Bone marrow (tissue), 2 donors: ENCODE results near the gene CTNND2.

Experiments used
- DNase-seq, 2 donors: peaks; one replicate each; lab custom pipeline; 2025; lab: John Stamatoyannopoulos, UW

Gene CTNND2

DNA sequence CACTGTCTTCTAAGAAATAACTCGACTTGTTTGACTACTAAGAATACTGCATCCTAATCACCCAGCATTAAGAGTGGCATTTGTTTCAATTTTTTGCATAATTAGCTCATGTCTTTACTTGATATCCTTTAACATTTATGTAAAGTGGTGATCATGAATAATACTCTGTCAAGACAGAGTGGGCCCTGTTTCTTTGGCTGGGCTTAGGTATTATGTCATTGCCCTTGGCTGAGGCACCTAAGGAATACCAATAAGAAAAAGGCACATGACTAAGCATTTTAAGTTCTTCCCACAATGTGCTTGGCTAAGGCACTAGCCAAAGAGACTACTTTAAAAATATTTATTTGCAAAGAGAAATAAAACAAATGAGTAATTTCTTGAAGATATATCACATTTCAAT is 308.1 kb downstream of the CTNND2 start:
- DNase-seq, result no peak

DNA sequence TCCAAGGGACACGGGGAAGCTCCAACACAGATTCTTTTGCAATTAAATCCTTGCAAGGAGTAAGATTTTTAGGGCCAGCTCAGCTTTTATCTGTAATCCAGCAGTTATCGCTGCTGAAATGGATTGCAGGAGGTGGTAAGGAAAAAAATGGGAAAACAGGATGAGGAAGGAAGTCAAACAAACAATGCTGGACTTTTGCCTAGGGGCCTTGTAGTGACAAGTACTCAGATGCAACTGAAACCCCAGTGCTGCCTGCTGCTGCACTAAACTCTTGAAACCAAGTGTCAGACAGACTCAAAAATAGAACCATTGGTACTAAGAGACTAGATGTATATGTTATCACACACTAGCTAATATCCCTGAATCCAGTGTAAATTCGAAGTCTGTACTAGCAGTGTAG is 309.2 kb downstream of the CTNND2 start:
- no peak for DNase-seq

DNA sequence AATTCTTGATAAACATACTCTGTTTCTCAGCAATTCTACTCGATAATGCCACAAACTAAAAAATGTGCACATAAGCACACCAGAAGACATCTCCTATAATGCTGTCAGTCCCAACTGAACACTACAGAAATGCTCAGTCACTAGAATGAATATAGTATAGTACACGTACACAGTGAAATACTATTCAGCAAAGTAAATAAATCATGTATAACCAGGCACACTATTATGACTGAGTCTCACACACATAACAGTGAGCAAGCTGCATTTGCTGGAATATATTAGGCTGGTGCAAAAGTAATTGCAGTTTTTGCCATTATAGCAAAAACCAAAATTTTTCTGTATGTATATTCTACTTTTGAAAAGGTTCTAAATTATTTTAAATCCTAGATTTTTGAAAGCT is 310.2 kb downstream of the CTNND2 start:
- DNase-seq, result no peak

GRCh38 chr5:11590475-11590874 is 313.8 kb downstream of the CTNND2 start:
- no peak for DNase-seq

DNA sequence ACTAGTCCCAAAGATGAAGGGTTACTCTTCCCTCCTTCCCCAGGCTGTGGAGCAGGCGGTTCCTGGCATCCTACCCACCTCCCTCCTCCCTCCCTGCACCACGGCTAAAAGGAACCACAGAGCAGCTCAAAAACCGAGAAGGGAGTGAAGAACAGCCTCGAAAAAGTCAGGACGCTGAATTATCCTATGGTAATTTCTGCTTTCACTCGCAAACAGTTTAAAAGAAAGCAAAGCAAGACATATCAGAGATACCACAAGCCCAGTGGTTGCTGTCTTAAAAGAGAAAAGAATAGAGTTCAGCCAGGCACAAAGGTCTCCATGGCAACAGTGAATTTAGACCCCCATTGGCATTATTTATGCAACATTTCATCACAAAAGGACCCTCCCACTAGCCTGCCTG is 315.4 kb downstream of the CTNND2 start:
- no peak for DNase-seq

GRCh38 chr5:11584017-11584416 is 320.2 kb downstream of the CTNND2 start:
- no peak for DNase-seq

DNA sequence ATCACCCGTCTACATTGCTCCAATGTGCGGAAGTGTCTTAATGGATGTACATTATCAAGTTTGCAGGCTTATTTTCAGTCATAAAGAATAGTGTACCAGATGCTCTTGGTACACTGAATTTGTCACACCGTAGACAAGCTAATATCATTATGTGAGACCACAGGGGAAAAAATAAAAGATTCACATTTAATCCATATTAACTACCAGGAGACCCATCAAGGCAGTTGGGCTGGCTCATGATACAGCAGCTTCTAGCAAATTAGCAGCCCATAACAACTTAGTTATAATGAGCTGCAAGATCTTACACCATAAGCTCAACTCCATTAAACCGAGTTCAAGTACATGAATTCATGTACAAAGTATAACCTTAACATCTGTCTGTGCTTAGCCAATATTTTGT is 324.9 kb downstream of the CTNND2 start:
- DNase-seq, result no peak

DNA sequence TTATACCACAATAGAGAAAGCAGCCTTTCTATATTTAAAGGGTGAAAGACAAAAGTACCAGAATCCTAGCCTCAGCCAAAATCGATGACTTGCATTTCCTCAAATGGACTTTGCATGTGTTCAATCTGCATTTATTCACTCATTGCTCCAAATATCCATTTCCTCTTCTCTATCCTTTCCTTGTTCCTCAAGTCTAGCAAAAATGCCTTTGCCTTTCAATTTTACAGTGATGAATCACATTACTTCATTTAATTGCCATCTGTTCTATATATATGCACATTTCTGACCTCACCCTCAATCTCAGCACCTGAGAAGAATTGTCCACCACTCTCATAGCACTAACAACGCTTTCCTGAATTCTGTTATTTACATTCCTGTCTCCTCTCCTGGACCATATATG is 329.5 kb downstream of the CTNND2 start:
- no peak for DNase-seq

DNA sequence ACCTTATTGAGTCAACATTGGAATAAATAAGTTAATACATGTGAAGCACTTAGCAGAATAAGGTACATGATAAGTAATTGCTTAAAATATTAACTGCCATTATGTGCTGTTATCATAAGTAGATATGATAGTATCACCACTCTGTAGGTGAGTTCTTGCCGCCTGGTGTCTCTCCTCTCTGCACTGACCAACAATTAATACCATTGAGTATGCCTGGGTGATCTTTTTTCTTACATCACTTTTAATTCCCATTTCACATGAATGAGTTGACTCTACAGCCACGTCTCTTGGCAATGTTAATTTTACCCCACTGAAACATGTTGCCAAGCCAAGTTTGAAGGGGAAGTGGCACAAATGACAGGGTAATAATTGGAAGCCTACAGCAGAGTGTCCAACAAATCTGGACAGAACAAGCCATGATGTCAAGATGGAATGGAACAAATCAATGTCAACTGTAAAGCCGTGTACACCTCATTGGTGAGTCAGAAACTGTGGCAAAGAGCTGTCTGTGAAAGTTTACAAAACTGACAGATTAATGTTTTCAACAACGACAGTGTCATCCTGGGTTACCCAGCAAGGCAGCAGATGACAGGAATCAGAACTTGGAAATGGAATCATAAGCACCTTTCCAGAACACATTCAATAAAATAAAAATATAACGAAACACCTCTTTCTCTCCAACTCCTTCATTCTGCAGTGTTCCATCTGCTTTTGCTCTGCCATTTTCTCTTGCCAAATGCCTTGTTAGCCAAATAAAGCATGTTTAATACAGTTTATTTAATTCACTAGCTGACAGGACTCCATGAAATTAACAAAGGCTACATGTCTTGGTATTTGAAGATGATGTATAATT is 330.9 kb downstream of the CTNND2 start:
- no peak for DNase-seq

DNA sequence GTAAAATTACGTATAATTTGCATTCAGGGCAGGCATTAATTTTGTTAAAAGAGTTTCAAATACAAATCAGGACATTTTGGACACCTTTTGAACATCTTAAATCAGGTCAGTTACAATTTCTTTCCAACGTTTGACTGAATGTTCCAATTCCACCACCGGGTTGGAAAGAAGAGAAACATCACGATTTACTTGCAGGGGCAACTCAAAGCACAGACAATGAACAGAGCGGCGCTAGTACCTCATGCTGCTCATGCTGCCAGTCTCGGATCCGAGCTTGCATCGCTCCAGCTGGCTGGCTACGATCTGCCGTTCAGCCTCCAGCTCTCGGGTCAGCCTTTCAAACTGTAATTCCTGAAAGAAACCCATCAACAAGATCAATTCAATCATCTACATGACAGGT is 339.5 kb downstream of the CTNND2 start:
- DNase-seq, result no peak

DNA sequence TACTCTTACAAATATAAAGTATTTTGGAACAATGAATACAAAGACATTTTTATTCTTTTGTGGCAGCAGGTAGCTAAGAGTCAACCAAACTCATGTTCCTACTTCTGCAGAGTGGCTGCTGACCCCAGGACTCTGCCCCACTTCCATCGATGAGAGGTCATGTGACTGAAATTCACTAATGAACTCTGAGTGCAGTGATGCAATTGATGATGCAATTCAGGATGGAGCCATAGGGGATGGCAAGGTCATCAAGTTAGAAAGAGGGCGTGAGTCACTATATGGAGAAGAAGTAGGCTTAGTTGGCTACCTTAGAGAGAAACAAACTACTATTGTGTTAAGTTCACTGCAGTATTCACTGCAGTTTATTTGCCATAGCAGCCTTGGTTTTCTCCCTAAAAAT is 340.4 kb downstream of the CTNND2 start:
- no peak for DNase-seq

GRCh38 chr5:11560915-11561697 is 343.1 kb downstream of the CTNND2 start:
- DNase-seq, result no peak

DNA sequence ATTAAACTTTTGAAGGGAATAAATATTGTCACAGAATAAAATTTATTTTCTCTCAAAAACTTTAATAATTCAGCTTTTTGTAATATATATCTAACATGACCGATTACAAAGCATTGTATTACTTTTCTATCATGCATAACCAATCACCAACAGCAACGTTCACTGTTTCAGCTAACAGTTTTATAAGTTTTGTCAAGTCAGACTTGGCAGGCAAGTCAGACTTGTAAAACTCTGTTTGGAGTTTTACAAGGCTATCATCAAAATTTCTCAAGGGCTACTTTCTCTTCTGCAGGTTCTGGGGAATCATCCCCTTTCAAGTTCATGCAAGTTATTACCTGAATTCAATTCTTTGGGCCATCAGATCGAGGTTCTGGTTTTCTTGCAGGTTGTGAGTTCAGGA is 347.2 kb downstream of the CTNND2 start:
- DNase-seq, result no peak

DNA sequence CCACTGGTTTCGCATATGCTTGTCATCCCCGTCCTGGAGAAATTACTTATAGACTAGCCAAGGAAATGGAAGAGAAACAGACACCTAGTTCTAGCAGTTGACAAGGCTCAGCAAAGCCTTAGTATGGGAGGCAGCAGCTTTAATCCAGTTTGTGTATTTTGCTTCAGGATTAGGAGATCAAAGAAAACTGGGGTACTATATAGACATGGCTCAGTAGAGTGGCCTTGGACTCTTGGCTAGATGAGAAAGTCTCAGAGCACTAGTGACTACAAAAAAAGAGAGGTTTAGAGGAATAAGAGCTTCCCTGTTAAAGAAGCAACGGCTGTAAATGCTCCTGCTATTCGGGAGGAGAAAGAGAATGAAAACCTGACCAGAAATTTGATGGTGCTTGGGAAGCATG is 349.1 kb downstream of the CTNND2 start:
- DNase-seq, result no peak

- DNase-seq, result no peak
Measured at GRCh38 chr5:11547730-11548129, 356.5 kb downstream of the CTNND2 start.

DNA sequence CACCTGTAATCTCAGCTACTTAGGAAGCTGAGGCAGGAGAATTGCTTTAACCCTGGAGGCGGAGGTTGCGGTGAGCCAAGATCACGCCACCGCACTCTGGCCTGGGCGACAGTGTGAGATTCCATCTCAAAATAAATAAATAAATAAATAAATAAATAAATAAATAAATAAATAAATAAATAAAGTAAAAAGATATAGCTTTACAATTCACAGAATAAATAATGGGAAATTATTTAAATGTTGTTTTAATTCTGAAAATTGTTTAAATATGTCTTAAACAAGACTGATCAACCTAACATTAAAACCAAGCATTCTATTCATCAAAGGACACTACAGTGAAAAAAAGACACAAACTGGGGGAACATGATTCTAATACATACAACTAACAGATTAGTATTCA is 357.1 kb downstream of the CTNND2 start:
- no peak for DNase-seq

GRCh38 chr5:11540112-11540511 is 364.1 kb downstream of the CTNND2 start:
- DNase-seq, result no peak

GRCh38 chr5:11531811-11532555 is 372.3 kb downstream of the CTNND2 start:
- DNase-seq, result no peak

GRCh38 chr5:11528720-11529119 is 375.5 kb downstream of the CTNND2 start:
- no peak for DNase-seq

GRCh38 chr5:11527652-11528349 is 376.4 kb downstream of the CTNND2 start:
- DNase-seq, result no peak

GRCh38 chr5:11525020-11525419 is 379.2 kb downstream of the CTNND2 start:
- DNase-seq, result no peak

DNA sequence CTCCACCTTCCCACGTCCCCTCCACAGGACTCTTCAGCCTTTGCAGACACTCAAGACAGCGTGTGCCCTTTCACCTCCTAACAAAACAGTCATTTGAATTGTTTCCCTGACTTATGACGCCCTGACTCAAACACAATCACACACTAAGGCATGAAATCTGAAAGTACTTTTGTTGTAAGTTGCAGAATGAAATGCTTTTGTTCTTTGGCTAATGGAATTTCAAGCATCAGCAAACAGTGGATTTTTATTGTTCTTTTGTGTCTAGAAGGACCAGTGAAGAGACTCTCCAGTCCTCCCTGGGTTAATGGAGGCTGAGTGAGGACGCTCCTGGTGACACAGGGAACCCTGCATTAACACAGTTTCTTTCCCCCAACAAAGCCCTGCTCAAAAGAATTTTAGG is 380.1 kb downstream of the CTNND2 start:
- DNase-seq, result no peak
